GM21737 (cell line): ENCODE data around the gene MYOZ3.

Experiments
- ATAC-seq: cut with Tn5 transposase; IDR thresholded peaks from one replicate; pipeline ENCODE4 v1.9.1; 2021; ENCODE audit warnings: mild to moderate bottlenecking, moderate library complexity; ENCODE audit not compliant: unreplicated experiment

The MYOZ3 gene

GRCh38 chr5:150626853-150627276, 34.2 kb upstream of the MYOZ3 start:
- ATAC-seq: no peak

- no peak for ATAC-seq
These were observed 33.1 kb upstream of the MYOZ3 start for GRCh38 chr5:150627731-150628545.

- no peak for ATAC-seq
These were observed 32.0 kb upstream of the MYOZ3 start for GRCh38 chr5:150628936-150629485.

GRCh38 chr5:150630016-150630415, 31.0 kb upstream of the MYOZ3 start:
- no peak for ATAC-seq

- no peak for ATAC-seq
These were observed 30.4 kb upstream of the MYOZ3 start for GRCh38 chr5:150630461-150631325.

GRCh38 chr5:150631326-150631701, 29.7 kb upstream of the MYOZ3 start:
- no peak for ATAC-seq

- no peak for ATAC-seq
These were observed 28.5 kb upstream of the MYOZ3 start for GRCh38 chr5:150632305-150633160.

GRCh38 chr5:150633429-150633828, 27.6 kb upstream of the MYOZ3 start:
- ATAC-seq: no peak

GRCh38 chr5:150636391-150637244, 24.4 kb upstream of the MYOZ3 start:
- no peak for ATAC-seq

GRCh38 chr5:150637245-150638052, 23.6 kb upstream of the MYOZ3 start:
- ATAC-seq: no peak

- ATAC-seq: no peak
These were observed 23.0 kb upstream of the MYOZ3 start for GRCh38 chr5:150638053-150638444.

- no peak for ATAC-seq
These were observed 22.3 kb upstream of the MYOZ3 start for GRCh38 chr5:150638488-150639376.

GRCh38 chr5:150639377-150639692, 21.7 kb upstream of the MYOZ3 start:
- no peak for ATAC-seq

- ATAC-seq: no peak
These were observed 21.3 kb upstream of the MYOZ3 start for GRCh38 chr5:150639751-150640150.

GRCh38 chr5:150640311-150641005, 20.6 kb upstream of the MYOZ3 start, which contains the start of gene SYNPO:
Gene SYNPO, plus strand, starts transcription at chr5:150640660. Its CDS starts 7,616 bp downstream, at chr5:150648276.
- no peak for ATAC-seq

- no peak for ATAC-seq
These were observed 20.0 kb upstream of the MYOZ3 start for GRCh38 chr5:150641006-150641570.
